HuH-7 (cell line): ENCODE data around the gene ZFP3.
"Not testable (repeated sequence)": the region's sequence is repeated elsewhere in the genome, so short reads cannot be mapped to it uniquely, and the experiment has no call there.

ENCODE experiments used
- DNase-seq: peaks from one replicate; pipeline ENCODE4 v3.0.0; 2011; ENCODE audit warnings: low spot score

The ZFP3 gene

GRCh38 chr17:5077781-5078105, 524 bp upstream of the ZFP3 start:
- no peak for DNase-seq

DNA sequence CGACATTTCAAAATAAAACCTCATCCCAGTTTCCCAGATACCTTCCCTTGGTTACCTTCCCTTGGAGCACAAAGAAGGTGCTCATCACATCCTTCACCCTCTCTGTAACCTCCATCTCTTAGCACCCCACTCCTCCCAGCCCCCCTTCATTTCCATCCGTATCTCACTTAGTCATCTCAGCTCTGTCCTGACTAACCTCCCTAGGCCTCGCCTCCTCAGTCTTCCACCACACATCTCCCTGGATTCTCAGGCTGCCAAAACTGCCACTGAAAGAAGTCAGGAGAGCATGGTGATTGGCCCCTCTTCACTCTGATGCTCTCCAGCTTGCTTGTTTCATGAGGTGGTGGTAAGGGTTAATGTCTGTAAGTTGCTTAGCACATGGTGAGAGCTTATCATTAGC, 2.3 kb downstream of the ZFP3 start:
- no peak for DNase-seq

- no peak for DNase-seq
Observed at GRCh38 chr17:5092218-5093010, 14.1 kb downstream of the ZFP3 start.

DNA sequence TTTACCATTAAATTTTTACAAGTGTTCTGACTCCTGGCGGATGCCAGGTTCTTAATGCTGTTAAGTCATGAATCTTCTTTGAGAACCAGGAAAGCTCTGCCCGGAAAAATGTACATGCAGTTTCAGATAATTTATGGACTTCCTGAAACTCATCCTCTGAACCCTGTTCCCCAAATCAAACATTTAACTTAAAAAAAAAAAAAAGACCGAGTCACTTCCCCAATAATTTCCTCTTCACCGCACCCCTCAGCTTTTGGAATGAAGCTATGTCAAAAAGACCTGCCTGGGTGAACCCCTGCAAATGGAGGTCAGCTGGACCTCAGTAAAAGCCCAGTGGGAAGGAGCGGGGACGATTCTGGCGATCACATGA, 18.4 kb downstream of the ZFP3 start:
- DNase-seq, result no peak

DNA sequence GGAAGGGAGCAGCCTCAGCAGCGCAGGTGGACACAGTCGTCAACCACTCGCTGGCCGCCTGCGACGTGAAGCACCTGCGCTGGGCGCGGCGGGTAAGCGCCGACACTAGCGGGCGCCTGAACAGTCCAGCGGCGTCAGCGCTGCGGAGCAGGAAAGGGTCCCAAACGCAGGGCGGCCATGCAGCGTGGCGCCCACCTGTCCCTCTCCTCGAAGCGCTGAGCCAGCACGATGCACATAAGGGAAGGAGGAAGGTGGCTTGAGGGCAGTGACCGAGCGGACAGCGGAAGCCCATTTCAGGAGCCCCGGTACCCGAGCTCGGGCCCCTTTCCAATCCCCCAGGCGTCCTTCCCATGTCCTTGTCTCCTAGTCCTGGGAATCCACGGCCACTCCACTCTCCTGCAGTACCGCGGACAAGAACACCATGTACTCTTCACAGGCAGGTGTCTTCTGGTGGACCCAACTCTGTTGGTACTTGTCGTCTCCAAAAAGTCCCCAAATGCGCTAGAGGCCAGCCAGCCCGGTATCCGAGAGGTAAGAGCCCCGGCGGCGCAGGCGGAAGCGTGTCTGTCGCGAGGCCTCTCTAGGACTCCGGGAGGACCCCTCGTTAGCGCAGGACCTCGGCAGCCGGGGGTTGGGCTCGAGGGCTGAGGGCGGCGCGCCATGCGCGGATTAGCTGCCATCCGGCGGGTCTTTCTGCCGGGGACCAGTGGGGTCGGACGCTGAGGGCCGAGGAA, 19.0 kb downstream of the ZFP3 start:
- DNase-seq, result no peak

- no peak for DNase-seq
Observed at GRCh38 chr17:5099271-5099670, 21.0 kb downstream of the ZFP3 start.

DNA sequence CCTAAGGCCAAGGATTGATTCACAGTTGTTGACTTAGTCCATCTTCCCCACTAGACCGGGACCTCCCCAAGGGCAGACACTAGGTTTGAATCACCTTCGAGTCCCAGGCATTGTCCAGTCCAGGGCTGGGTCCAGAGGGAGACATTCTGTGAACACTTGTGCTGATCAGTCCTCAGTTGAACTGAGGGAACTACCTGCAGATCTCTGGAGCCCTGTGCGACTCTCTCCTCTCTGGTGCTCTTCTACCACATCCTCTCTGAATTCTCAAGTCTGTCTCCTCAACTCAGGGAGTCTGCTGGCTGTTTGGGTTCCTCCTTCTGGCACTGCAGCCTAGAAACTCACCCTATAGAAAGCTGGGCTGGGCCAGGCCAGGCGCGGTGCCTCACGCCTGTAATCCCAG, 22.6 kb downstream of the ZFP3 start:
- no peak for DNase-seq

DNA sequence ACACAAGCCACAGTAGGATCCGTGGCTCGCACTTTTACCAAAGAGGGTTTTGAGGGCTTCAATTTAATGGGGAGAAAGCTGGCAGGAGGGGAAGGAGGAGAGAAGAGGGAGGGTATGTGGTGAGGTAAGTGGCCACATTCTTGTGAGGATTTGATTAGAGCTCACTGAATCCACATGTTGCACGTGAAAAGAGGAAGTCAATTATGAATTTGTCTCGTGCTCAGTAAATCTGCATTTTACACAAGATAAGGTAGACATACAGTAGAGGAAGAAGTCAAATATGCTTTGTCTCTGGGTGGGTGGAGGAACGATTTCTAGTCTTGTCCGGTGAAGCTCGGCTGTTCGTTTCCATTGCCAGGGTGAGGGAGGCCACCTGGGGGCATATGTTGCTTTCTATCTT, 32.5 kb downstream of the ZFP3 start:
- no peak for DNase-seq

DNA sequence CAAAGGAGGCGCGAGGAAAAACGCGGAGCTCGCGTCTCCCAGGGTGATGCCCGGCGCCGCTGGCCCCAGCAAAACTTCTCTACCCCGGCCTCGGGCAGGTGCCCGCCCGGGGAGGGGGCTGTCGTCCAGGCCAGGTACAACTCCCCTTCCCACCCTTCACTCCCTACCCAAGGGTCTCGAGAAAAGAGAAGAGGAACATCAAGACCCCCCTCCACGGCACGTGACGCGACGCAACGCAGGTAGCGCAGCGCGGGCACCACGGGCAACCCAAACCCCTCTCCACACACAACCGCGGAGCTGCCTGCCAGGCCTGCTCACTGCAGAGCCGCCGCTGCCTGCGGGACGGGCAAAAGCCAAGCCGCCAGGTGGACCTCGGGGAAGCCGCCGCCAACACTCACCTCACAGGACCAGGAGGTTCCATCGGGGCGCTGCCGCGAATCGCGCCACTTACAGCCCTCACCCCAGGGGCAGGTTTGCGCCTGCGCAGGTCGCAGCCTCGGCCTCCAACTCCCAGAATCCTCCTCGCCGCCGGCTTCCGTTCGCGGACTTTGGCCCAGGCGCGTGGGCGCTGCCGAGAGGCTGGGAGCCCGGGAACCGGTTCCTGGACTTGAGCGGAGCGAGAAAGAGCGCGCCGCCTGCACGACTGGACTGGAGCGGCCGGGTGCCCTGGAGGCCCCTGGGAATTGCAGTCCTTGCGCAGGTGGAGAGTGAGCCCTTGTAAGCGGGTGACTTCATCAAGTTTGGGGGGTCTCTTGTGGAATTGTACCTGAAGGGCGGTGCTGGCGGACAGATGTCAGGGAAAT, 33.3 kb downstream of the ZFP3 start, which contains the start of gene ZNF232:
TSS of gene ZNF232 (minus strand) at position 477 of the 803 bp plus-strand sequence. CDS start at position 421, 56 bp downstream.
- DNase-seq, result peak; percentile 97

DNA sequence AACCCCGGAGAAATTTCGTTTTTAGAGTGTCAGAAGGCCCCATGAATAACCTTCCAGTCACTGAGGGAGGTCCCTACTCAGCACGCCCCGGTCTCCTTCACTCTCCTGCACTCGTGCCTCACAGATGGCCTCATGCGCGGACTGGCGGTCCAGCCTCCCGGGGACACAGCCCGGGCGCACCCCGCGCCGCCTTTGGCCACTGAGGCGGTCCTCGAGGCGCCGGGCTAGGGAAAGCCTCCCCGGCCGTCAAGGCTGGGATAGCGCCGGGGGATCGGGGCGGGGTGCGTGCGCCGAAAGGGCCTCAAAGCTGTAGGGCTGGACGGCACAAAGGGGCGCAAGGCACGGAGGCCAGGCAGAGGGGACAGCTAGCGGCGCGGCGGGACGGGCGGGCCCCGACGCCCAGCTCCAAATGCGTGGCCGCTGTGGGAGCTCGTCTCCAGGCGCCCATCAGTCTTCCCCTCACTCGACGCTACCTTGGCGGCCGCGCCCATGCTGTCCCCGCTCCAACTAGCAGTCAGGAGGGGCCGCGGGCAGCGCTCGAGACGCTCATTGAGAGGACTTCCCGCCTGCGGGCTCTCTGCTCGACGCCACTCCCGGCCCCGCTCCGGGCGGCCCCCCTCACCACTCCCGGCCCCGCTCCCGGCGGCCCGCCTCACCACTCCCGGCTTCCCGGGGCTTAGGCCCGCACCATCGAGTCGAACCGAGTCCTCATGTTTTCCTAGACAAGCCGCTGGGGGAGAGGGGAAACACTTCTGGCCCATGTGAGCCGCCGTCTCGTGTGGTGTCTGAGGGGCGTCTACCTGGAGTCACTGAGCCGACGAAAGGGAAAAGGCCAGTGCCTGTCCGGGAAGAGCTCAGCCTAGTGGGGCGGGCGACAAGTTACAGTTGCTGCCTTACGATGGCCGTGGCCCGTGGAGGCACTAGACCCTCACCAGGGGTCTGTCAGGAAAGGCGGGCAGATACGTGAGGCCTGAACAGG, 37.7 kb downstream of the ZFP3 start, which contains the start of gene USP6:
TSS of gene USP6 (plus strand) at position 360 of the 979 bp plus-strand sequence. CDS start 14,336 bp downstream, outside the sequence.
- no peak for DNase-seq

- no peak for DNase-seq
Observed at GRCh38 chr17:5118219-5118618, 40.0 kb downstream of the ZFP3 start.

DNA sequence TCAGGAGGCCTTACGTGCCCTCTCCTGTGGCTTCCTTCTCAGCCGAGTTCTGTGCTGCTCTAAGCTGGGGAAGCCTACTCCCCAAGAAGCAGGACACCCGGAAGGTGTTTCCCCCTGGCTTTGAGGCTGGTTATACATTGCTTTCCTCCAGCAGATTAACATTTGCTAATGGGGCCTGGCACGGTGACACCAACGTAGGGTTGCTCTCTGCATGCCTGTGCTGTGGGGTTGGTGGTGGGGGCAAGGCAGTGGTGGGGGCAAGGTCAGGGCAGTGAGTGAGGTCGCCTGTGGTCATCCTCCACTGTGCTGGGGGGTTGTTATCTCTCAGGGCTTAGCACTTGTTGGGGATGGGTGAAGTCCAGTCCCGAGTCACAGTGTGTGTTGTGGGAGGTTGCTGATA, 41.8 kb downstream of the ZFP3 start:
- DNase-seq, result no peak

GRCh38 chr17:5120436-5121185, 42.3 kb downstream of the ZFP3 start:
- not testable (repeated sequence) for DNase-seq

DNA sequence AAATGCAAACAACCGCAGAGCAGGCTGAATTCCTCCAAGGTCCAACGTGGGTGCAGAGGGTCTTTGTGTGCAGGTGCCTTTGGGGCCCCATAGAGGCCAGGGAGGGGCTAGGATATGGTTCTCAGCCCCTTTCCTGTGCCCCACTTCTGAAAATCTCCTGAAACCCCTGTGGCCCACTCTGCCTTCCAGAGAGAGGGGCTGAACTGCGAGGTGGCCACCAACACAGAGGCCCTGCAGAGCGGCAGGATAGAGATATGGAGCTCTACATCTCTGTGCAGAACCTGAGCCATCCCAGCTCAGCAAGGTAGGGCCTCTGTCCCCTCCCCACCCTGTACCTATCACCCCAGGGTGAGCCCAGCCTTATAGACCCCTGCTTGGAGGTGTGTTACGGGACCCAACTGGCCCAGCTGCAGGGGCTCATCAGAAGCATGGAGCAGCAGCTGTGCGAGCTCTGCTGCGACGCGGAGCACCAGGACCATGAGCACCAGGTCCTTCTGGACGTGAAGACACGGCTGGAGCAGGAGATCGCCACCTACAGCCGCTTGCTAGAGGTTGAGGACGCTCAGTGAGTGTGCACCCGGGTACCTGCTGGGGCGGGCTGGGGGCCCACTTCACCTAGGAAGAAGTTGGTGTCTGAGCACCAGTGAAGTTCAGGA, 43.0 kb downstream of the ZFP3 start:
- no peak for DNase-seq

- DNase-seq, result not testable (repeated sequence)
Observed at GRCh38 chr17:5122056-5122455, 43.8 kb downstream of the ZFP3 start.

GRCh38 chr17:5122586-5123342, 44.5 kb downstream of the ZFP3 start:
- DNase-seq, result no peak

DNA sequence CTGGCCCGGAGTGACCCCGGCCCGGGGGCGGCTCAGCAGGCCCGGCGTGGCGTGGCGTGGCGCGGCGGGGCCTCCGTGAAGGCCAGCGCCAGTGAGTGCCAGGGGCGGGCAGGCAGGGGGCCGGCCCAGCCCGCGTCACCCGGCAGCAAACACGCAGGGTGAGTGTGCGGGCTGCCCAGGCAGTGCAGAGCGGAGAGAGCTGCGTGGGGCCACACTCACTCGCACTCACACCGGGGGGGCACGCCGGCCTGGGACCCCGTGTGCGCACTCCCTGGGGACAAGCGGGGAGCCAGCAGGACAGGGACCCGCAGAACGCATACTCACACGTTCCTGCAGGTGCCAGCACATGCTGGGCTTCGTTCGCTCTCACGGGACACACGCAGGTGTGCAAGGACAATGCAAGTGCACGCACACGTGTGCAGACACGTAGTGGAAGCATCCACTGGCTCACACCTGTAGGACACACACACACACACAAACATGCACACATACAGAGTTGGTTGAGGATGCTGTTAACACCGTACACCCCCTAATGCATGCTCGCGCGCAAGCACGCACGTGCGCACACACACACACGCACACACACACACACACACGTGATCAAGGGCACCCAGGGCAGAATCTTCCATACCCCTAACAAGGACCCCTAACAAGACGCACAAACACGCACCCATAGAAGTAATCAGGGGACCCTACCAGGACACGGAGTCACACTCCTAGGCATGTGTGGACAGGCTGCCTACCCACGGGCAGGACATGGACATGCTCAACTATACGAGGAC, 45.3 kb downstream of the ZFP3 start:
- no peak for DNase-seq

- DNase-seq, result not testable (repeated sequence)
Observed at GRCh38 chr17:5124125-5124760, 46.0 kb downstream of the ZFP3 start.
